Prostate gland (tissue), 2 donors: ENCODE data around the gene SECTM1.

Experiments
- CTCF ChIP-seq, 4 experiments: fragments of 200-600 bp in 2 of 4; fragments of 450-650 bp in 2 of 4; sonication (generic) in 2 of 4; IDR thresholded peaks; 1 replicate in 3 of 4; 2 replicates in 1 of 4; pipeline ENCODE4 v1.5.1; 2016 to 2019; ENCODE audit warnings: antibody characterized with exemption in 4 of 4, mild to moderate bottlenecking in 2 of 4, moderate library complexity in 2 of 4
- POLR2A ChIP-seq: fragments of 450-650 bp; IDR thresholded peaks from one replicate; pipeline ENCODE4 v1.6.1; 2016; ENCODE audit warnings: antibody characterized with exemption, mild to moderate bottlenecking
- POLR2AphosphoS5 ChIP-seq: sonication (generic); formaldehyde crosslinking; IDR thresholded peaks from one replicate; pipeline ENCODE4 v1.6.1; 2017; ENCODE audit warnings: antibody characterized with exemption

- TF ChIP-seq CTCF (IDR thresholded peaks at IDR 0.05) (no peak), POLR2A (no peak), POLR2AphosphoS5 (no peak)
These were observed 53.0 kb downstream of the SECTM1 start for GRCh38 chr17:82280537-82280936.
